SJSA1 (cell line): ENCODE measurements around the gene DEFB114. TPM values are rescaled to one million over a fixed set of nuclear protein-coding genes. Genes with fewer than 3 reads are reported as not detected.

ENCODE experiments used
- DNase-seq, 2 experiments: peaks; one replicate each; pipeline ENCODE4 v3.0.0-alpha.2; 2015 to 2020; ENCODE audit warnings: low spot score in 2 of 2, low read depth in 1 of 2
- H3K27ac ChIP-seq: fragments of 250-450 bp; sonication (Bioruptor Pico); 2 replicates; pipeline ENCODE4 v1.5.1; 2020; ENCODE audit warnings: mild to moderate bottlenecking, moderate library complexity
- H3K27me3 ChIP-seq: fragments of 250-450 bp; sonication (Bioruptor Pico); replicated peaks from 2 replicates; pipeline ENCODE4 v1.5.1; 2020; ENCODE audit warnings: mild to moderate bottlenecking, moderate library complexity
- H3K36me3 ChIP-seq: fragments of 250-450 bp; sonication (Bioruptor Pico); 2 replicates; pipeline ENCODE4 v1.5.1; 2020; ENCODE audit warnings: mild to moderate bottlenecking
- H3K4me1 ChIP-seq: fragments of 250-450 bp; sonication (Bioruptor Pico); replicated peaks from 2 replicates; pipeline ENCODE4 v1.6.1; 2021; ENCODE audit warnings: mild to moderate bottlenecking
- H3K4me3 ChIP-seq: fragments of 250-450 bp; sonication (Bioruptor Pico); 2 replicates; pipeline ENCODE4 v1.5.1; 2020; ENCODE audit warnings: mild to moderate bottlenecking
- H3K9me3 ChIP-seq: fragments of 250-450 bp; sonication (Bioruptor Pico); replicated peaks from 2 replicates; pipeline ENCODE4 v1.5.1; 2020; ENCODE audit warnings: mild to moderate bottlenecking
- total RNA-seq: library from RNA; depleted of rRNA; stranded (reverse); fragments of >200 nt; shearing (Covaris generic); gene quantifications from 2 replicates; pipeline ENCODE4 v1.2.3, GENCODE V29; 2014; rRNA removed

DEFB114 gene
- total RNA-seq, 1 experiment from 2014 or later, result not detected

DNA sequence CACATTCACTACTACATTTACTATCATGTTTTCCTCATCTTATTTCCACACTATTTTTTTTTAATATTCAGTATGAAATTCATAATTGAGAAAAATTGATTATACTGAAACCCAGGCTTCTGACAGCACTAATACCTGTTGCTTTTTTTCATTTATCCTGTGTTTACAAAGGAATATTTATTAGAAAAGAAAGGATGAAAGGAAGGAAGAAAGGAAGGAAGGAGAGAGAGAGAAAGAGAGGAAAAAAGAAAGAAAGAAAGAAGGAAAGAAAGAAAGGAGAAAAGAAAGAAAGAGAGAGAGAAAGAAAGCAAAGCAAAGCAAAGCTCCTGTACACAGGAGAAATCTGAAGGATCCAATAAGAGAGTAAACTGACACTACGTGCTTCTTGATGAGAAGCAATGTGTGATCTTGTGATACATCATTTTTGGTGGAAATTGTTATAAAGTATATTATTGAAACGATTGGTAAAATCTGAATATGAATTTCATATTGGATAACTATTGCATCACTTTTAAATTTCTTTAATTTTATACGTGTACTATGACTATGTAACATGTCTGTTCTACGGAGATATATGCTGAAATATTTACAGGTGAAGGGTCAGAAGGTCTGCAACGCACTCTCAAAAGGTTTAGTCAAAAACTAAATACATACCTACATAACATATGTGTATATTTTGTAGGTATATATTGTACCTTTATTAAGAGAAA is 43.9 kb downstream of the DEFB114 start:
- no peak overlapping the region for H3K4me3 ChIP-seq
- H3K9me3 ChIP-seq, result no peaks in the 10 kb centered on the region
- no peak for DNase-seq
- H3K4me1 ChIP-seq, result no peaks in the 10 kb centered on the region
- no peaks in the 10 kb centered on the region for H3K27me3 ChIP-seq
- H3K36me3 ChIP-seq, result no peaks in the 10 kb centered on the region
- H3K27ac ChIP-seq, result no peak overlapping the region

DNA sequence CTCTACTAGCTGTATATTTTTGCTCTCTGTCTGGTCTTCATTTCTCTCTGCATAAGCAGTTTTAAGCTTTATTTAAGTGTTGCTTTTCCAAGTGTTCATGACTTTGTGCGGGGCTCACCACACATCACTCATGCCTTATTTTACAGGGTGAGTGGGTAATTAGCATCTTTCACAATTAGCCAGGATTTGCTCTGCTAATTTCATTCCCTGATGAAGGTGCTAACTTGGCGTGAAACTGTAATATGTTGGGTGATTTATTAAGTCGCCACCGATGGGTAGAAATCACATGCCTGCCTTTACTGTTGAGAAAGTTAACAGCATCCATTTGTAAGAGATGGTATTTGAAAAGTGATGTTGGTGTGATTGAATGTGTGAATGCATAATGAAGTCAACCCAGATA is 44.7 kb downstream of the DEFB114 start:
- no peak for DNase-seq
- Histone ChIP-seq H3K27ac (no peak overlapping the region), H3K4me1 (no peaks in the 10 kb centered on the region), H3K4me3 (no peak overlapping the region), H3K9me3 (no peaks in the 10 kb centered on the region), H3K27me3 (no peaks in the 10 kb centered on the region), H3K36me3 (no peaks in the 10 kb centered on the region)

GRCh38 chr6:49918787-49919186 is 45.2 kb downstream of the DEFB114 start:
- no peak for DNase-seq
- Histone ChIP-seq H3K9me3 (no peaks in the 10 kb centered on the region), H3K27me3 (no peaks in the 10 kb centered on the region), H3K4me1 (no peaks in the 10 kb centered on the region), H3K27ac (no peak overlapping the region), H3K36me3 (no peaks in the 10 kb centered on the region), H3K4me3 (no peak overlapping the region)

DNA sequence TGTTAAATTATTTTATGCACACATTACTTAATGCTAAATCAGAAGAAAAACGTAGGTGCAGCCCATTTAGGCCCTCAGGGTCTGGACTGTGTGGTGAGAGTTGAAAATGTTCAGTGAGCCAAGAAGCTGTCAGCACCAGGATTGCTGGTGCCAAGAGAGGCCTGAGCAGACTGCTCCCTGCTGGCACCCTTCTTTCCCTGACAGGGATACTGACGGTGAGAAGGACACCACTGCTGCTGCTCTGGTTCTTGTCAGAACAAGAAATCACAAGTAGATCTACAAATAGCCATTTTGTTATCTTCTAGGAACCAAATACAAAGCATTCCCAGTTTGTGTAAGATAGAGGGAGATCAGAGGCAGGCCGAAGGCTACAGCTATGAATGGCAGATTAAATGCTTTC is 48.9 kb downstream of the DEFB114 start:
- H3K4me3 ChIP-seq, result no peak overlapping the region
- H3K36me3 ChIP-seq, result no peaks in the 10 kb centered on the region
- H3K27me3 ChIP-seq, result no peaks in the 10 kb centered on the region
- H3K4me1 ChIP-seq, result no peaks in the 10 kb centered on the region
- H3K27ac ChIP-seq, result no peak overlapping the region
- no peak for DNase-seq
- H3K9me3 ChIP-seq, result no peaks in the 10 kb centered on the region

DNA sequence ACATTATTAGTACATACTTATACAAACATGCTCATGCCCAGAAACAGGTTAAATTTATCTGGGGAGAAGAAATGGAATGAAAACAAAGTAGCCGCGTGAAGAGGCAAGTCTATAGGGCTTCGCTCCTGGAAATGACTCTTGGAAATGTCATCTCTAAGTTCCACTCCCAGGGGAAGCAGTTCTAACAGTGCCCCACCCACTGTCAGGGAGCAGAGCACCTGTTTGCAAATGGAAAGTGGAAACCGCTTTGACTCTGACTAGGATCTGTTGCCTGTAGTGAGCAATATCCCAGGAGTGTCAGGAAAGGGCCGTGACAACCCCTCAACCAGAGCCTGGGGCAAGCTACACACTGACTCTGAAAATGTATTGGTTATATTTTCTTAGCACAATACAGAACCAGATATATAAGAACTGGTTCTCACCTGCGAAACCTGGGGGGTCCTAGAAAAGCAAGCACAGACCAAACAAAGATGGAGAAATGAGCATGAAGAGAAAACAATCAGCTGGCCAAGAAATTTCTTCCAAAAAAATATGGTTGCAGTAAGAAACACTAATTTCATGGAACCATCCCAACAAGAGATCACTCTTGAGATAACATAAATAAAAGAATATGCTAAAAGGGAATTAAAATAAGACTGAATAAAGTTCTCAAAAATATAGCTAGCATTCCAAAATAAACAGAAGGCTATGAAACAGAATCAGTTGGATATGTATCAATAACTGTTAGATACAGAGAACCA is 50.2 kb downstream of the DEFB114 start:
- H3K4me1 ChIP-seq, result no peaks in the 10 kb centered on the region
- H3K36me3 ChIP-seq, result no peaks in the 10 kb centered on the region
- H3K27me3 ChIP-seq, result no peaks in the 10 kb centered on the region
- DNase-seq, result no peak
- H3K4me3 ChIP-seq, result no peak overlapping the region
- H3K9me3 ChIP-seq, result no peaks in the 10 kb centered on the region
- no peak overlapping the region for H3K27ac ChIP-seq

DNA sequence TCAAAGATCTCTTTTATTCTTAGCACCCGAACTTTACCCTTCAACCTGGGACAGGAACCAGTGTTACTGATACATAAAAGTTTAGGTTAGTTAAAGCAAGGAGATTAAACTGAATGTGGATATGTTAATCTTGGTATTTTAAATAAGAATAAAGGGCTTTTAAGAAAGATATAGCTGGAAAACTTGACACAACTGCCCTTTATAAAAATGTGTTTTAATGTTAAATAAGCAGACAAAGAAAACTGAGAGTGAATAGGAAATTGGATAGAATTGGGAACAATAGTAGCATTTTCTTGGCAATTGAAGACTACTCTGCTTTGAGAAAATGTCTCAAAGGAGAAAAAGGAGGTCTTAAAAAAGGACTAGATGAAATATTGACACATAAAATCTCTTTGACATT is 51.8 kb downstream of the DEFB114 start:
- H3K36me3 ChIP-seq, result no peaks in the 10 kb centered on the region
- H3K4me3 ChIP-seq, result no peak overlapping the region
- no peaks in the 10 kb centered on the region for H3K4me1 ChIP-seq
- H3K27me3 ChIP-seq, result no peaks in the 10 kb centered on the region
- no peak overlapping the region for H3K27ac ChIP-seq
- no peak for DNase-seq
- H3K9me3 ChIP-seq, result no peaks in the 10 kb centered on the region

GRCh38 chr6:49911252-49911651 is 52.7 kb downstream of the DEFB114 start:
- no peak for DNase-seq
- no peak overlapping the region for H3K27ac ChIP-seq
- H3K4me1 ChIP-seq, result no peaks in the 10 kb centered on the region
- no peaks in the 10 kb centered on the region for H3K36me3 ChIP-seq
- H3K27me3 ChIP-seq, result no peaks in the 10 kb centered on the region
- no peak overlapping the region for H3K4me3 ChIP-seq
- H3K9me3 ChIP-seq, result no peaks in the 10 kb centered on the region

Other genes starting within 250 kb of the DEFB114 start
- not detected in 2 replicates for gene CRISP3, start 219.8 kb downstream of the DEFB114 start, total RNA-seq
- not detected in 2 replicates for gene PGK2, start 176.9 kb downstream of the DEFB114 start, total RNA-seq
- gene CRISP1, start 97.6 kb downstream of the DEFB114 start, total RNA-seq, result not detected in 2 replicates
- not detected in 2 replicates for gene DEFB113, start 5.5 kb upstream of the DEFB114 start, total RNA-seq
- gene DEFB110, start 57.8 kb upstream of the DEFB114 start, total RNA-seq, result not detected in 2 replicates
- not detected in 2 replicates for gene DEFB112, start 85.8 kb upstream of the DEFB114 start, total RNA-seq